Keratinocyte (primary cell): Measurements from ENCODE around the gene SOCS6.

Experiments used
- EZH2 ChIP-seq: IDR thresholded peaks from one replicate; pipeline ENCODE4 v1.6.1; 2012; ENCODE audit warnings: inconsistent platforms, mild to moderate bottlenecking, low read length, moderate library complexity
- TF ChIP-seq, protein P1 (sequence below), 3 experiments: IDR thresholded peaks in 1 of 3; conservative IDR thresholded peaks in 1 of 3; optimal IDR thresholded peaks in 1 of 3; 2 replicates in 2 of 3; 3 replicates in 1 of 3; pipeline versions ENCODE3 to v1.5.1; 2011; ENCODE audit warnings: low read length in 3 of 3, mild to moderate bottlenecking in 3 of 3, moderate library complexity in 2 of 3, control low read depth in 1 of 3, inconsistent platforms in 1 of 3; ENCODE audit not compliant: insufficient read depth in 2 of 3; ENCODE audit errors: extremely low read depth in 1 of 3

GRCh38 chr18:70365361-70365760, 76.5 kb downstream of the SOCS6 start:
- no peak for TF ChIP-seq EZH2
- TF ChIP-seq, protein P1, sequence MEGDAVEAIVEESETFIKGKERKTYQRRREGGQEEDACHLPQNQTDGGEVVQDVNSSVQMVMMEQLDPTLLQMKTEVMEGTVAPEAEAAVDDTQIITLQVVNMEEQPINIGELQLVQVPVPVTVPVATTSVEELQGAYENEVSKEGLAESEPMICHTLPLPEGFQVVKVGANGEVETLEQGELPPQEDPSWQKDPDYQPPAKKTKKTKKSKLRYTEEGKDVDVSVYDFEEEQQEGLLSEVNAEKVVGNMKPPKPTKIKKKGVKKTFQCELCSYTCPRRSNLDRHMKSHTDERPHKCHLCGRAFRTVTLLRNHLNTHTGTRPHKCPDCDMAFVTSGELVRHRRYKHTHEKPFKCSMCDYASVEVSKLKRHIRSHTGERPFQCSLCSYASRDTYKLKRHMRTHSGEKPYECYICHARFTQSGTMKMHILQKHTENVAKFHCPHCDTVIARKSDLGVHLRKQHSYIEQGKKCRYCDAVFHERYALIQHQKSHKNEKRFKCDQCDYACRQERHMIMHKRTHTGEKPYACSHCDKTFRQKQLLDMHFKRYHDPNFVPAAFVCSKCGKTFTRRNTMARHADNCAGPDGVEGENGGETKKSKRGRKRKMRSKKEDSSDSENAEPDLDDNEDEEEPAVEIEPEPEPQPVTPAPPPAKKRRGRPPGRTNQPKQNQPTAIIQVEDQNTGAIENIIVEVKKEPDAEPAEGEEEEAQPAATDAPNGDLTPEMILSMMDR (optimal IDR thresholded peaks at IDR 0.05 in 1 of 3, IDR thresholded peaks at IDR 0.05 in 1 of 3, conservative IDR thresholded peaks at IDR 0.05 in 1 of 3; ENCODE audit: extremely low read depth in 1 of 3, insufficient read depth in 2 of 3, low read length in 3 of 3) = no peak
